H1 (cell line): ENCODE measurements around the gene GFRA4. TPM values are rescaled to one million over a fixed set of nuclear protein-coding genes. Genes with fewer than 3 reads are reported as not detected.

Experiments used
- CTCF ChIA-PET: fragments of 300-600 bp; sonication (Branson Sonifier 250); formaldehyde crosslinking; loops from one replicate; lab custom pipeline; 2021; ENCODE audit not compliant: partially characterized antibody; lab: Charles Lee
- POLR2A ChIA-PET: fragments of 300-600 bp; sonication (Branson Sonifier 250); formaldehyde crosslinking; loops from one replicate; lab custom pipeline; 2021; ENCODE audit warnings: inconsistent platforms; ENCODE audit not compliant: partially characterized antibody; lab: Charles Lee
- DNase-seq, 2 experiments: peaks; one replicate each; pipeline versions ENCODE4 v3.0.0 to v3.0.0-alpha.2; 2010 to 2022; ENCODE audit warnings: low spot score in 2 of 2, low read depth in 1 of 2, mixed read lengths in 1 of 2
- FAIRE-seq: peaks from 2 replicates; lab custom pipeline; 2011; peaks lifted over from hg19 to GRCh38; lab: Jason Lieb, UNC
- H2AFZ ChIP-seq: 2 replicates; pipeline ENCODE4 v1.8.1; 2012; ENCODE audit warnings: low read length, inconsistent platforms
- H2AK5ac ChIP-seq: 2 replicates; pipeline ENCODE4 v1.6.1; 2013; ENCODE audit warnings: low read depth, low read length
- H2BK120ac ChIP-seq: replicated peaks from 2 replicates; pipeline ENCODE3; 2013; ENCODE audit warnings: low read depth, low read length, inconsistent platforms
- H2BK12ac ChIP-seq: 2 replicates; pipeline ENCODE4 v1.6.1; 2013; ENCODE audit warnings: low read depth, low read length
- H2BK15ac ChIP-seq: 2 replicates; pipeline ENCODE4 v1.6.1; 2013; ENCODE audit warnings: low read length
- H2BK20ac ChIP-seq: 2 replicates; pipeline ENCODE4 v1.6.1; 2013; ENCODE audit warnings: low read length
- H2BK5ac ChIP-seq: 2 replicates; pipeline ENCODE4 v1.6.1; 2013; ENCODE audit warnings: low read depth, low read length
- H3K14ac ChIP-seq: 2 replicates; pipeline ENCODE4 v1.6.1; 2013; ENCODE audit warnings: inconsistent platforms; ENCODE audit not compliant: insufficient read length
- H3K18ac ChIP-seq: 2 replicates; pipeline ENCODE4 v1.6.1; 2013; ENCODE audit warnings: low read length; ENCODE audit errors: extremely low read depth
- H3K23ac ChIP-seq: 2 replicates; pipeline ENCODE4 v1.6.1; 2013; ENCODE audit warnings: inconsistent platforms; ENCODE audit not compliant: insufficient read length
- H3K23me2 ChIP-seq: 2 replicates; pipeline ENCODE4 v1.6.1; 2013; ENCODE audit warnings: low read depth, low read length
- H3K27ac ChIP-seq: 2 replicates; pipeline ENCODE4 v1.6.1; 2011; ENCODE audit warnings: low read depth, low read length, inconsistent platforms
- H3K27me3 ChIP-seq, 4 experiments: replicated peaks in 1 of 4; 1 replicate in 1 of 4; 2 replicates in 3 of 4; pipeline versions ENCODE4 v1.6.1 to v1.8.1; 2011 to 2013; ENCODE audit warnings: low read length in 3 of 4, mild to moderate bottlenecking in 3 of 4, inconsistent platforms in 2 of 4, mixed read lengths in 2 of 4, moderate library complexity in 1 of 4; ENCODE audit not compliant: control insufficient read depth in 3 of 4, insufficient read depth in 3 of 4; ENCODE audit errors: extremely low read depth in 1 of 4
- H3K36me3 ChIP-seq, 4 experiments: 2 replicates each; pipeline versions ENCODE4 v1.6.1 to v1.8.1; 2011 to 2013; ENCODE audit warnings: mild to moderate bottlenecking in 4 of 4, low read length in 3 of 4, moderate library complexity in 2 of 4, control low read depth in 1 of 4, inconsistent platforms in 1 of 4; ENCODE audit not compliant: insufficient read depth in 4 of 4, control insufficient read depth in 2 of 4
- H3K4ac ChIP-seq: replicated peaks from 2 replicates; pipeline ENCODE3; 2013; ENCODE audit warnings: low read length, low read depth, mixed read lengths, inconsistent platforms; ENCODE audit not compliant: insufficient read length
- H3K4me1 ChIP-seq, 4 experiments: replicated peaks in 1 of 4; 1 replicate in 1 of 4; 2 replicates in 3 of 4; pipeline versions ENCODE4 v1.6.1 to v1.8.1; 2011 to 2013; ENCODE audit warnings: low read length in 3 of 4, inconsistent platforms in 2 of 4, mixed read lengths in 1 of 4; ENCODE audit not compliant: insufficient read depth in 4 of 4, control insufficient read depth in 3 of 4
- H3K4me2 ChIP-seq, 2 experiments: 2 replicates each; pipeline versions ENCODE4 v1.6.1 to v1.8.1; 2011 to 2013; ENCODE audit warnings: low read depth in 2 of 2, low read length in 2 of 2, control low read depth in 1 of 2, inconsistent platforms in 1 of 2, mild to moderate bottlenecking in 1 of 2; ENCODE audit not compliant: insufficient read depth in 1 of 2
- H3K4me3 ChIP-seq, 4 experiments: fragments of 200-600, 300-600 bp in 1 of 4; sonication (generic), shearing (Covaris generic), sonication (Bioruptor Twin) in 1 of 4; 2 replicates each; pipeline versions ENCODE4 v1.5.1 to v1.8.1; 2011 to 2016; ENCODE audit warnings: low read length in 4 of 4, low read depth in 3 of 4, control low read depth in 2 of 4, inconsistent platforms in 2 of 4, mild to moderate bottlenecking in 2 of 4, mixed read lengths in 1 of 4, moderate library complexity in 1 of 4; ENCODE audit not compliant: insufficient read depth in 2 of 4; ENCODE audit errors: extremely low read depth in 1 of 4
- H3K56ac ChIP-seq: replicated peaks from 2 replicates; pipeline ENCODE3; 2013; ENCODE audit warnings: low read depth, mild to moderate bottlenecking, mixed read lengths, low read length, inconsistent platforms; ENCODE audit not compliant: insufficient read length
- H3K79me1 ChIP-seq: 2 replicates; pipeline ENCODE4 v1.6.1; 2013; ENCODE audit warnings: low read depth, low read length, control low read depth
- H3K79me2 ChIP-seq, 2 experiments: 2 replicates each; pipeline versions ENCODE4 v1.6.1 to v1.8.1; 2012 to 2013; ENCODE audit warnings: low read length in 2 of 2, mild to moderate bottlenecking in 2 of 2, inconsistent platforms in 1 of 2; ENCODE audit not compliant: insufficient read depth in 2 of 2, control insufficient read depth in 1 of 2
- H3K9ac ChIP-seq, 4 experiments: replicated peaks in 1 of 4; 1 replicate in 1 of 4; 2 replicates in 3 of 4; pipeline versions ENCODE4 v1.6.1 to v1.8.1; 2011 to 2013; ENCODE audit warnings: low read depth in 3 of 4, low read length in 3 of 4, control low read depth in 2 of 4, mild to moderate bottlenecking in 2 of 4, moderate library complexity in 2 of 4, inconsistent platforms in 1 of 4; ENCODE audit errors: extremely low read depth in 1 of 4
- H3K9me3 ChIP-seq, 2 experiments: 2 replicates each; pipeline versions ENCODE4 v1.6.1 to v1.8.1; 2012 to 2013; ENCODE audit warnings: mild to moderate bottlenecking in 2 of 2, moderate library complexity in 2 of 2, control low read depth in 1 of 2, inconsistent platforms in 1 of 2, low read depth in 1 of 2, low read length in 1 of 2, mixed read lengths in 1 of 2; ENCODE audit not compliant: insufficient read depth in 2 of 2
- H4K20me1 ChIP-seq, 2 experiments: replicated peaks in 1 of 2; 2 replicates each; pipeline versions ENCODE3 to v1.8.1; 2011 to 2013; ENCODE audit warnings: inconsistent platforms in 2 of 2, low read length in 2 of 2, mild to moderate bottlenecking in 1 of 2; ENCODE audit not compliant: insufficient read depth in 2 of 2, control insufficient read depth in 1 of 2
- H4K5ac ChIP-seq: 2 replicates; pipeline ENCODE4 v1.6.1; 2013; ENCODE audit warnings: low read length, low read depth, mixed read lengths, inconsistent platforms; ENCODE audit not compliant: insufficient read length
- H4K8ac ChIP-seq: 2 replicates; pipeline ENCODE4 v1.8.0; 2013; ENCODE audit warnings: mild to moderate bottlenecking, moderate library complexity, low read length, inconsistent platforms; ENCODE audit not compliant: insufficient read depth; ENCODE audit errors: extremely low read depth
- H4K91ac ChIP-seq: replicated peaks from 2 replicates; pipeline ENCODE3; 2013; ENCODE audit warnings: low read length, mixed read lengths, inconsistent platforms; ENCODE audit not compliant: insufficient read length
- E2F6 ChIP-seq: IDR thresholded peaks from 2 replicates; pipeline ENCODE4 v1.6.1; 2012; ENCODE audit warnings: inconsistent platforms
- RFX5 ChIP-seq: IDR thresholded peaks from 2 replicates; pipeline ENCODE4 v1.6.1; 2011; ENCODE audit warnings: low read depth, low read length, improper control_type of control experiment, borderline replicate concordance
- WGBS, 2 experiments: shearing (Covaris generic) in 1 of 2; methylation state at CpG; one replicate each; pipeline versions ENCODE4 v1.1.6 to v1.1.7; 2013 to 2015; ENCODE audit warnings: low lambda C conversion rate in 2 of 2, mixed read lengths in 2 of 2, inconsistent platforms in 1 of 2, low coverage in 1 of 2, missing lambda C conversion rate in 1 of 2; ENCODE audit not compliant: insufficient replicate concordance in 2 of 2, insufficient coverage in 1 of 2, insufficient read length in 1 of 2; ENCODE audit errors: extremely low coverage in 1 of 2, missing lambda C conversion rate in 1 of 2; 5-methylcytosine and 5-hydroxymethylcytosine counted together
- polyA plus RNA-seq, 7 experiments: library from polyadenylated mRNA; depleted of rRNA in 3 of 7; stranded (reverse) in 5 of 7; unstranded in 2 of 7; fragments of >200 nt in 5 of 7; fragments of 200-250 nt in 2 of 7; gene quantifications; 1 replicate in 5 of 7; 2 replicates in 1 of 7; 4 replicates in 1 of 7; pipeline versions ENCODE4 v1.2.1 to v1.2.3, GENCODE V29; 2011 to 2013; ENCODE audit warnings: missing spikeins in 2 of 7, mixed read lengths in 2 of 7
- total RNA-seq: library from RNA; stranded (reverse); fragmentation: NEBNext Ultra II Directional; extraction: Animal tissue kit (Norgen Biotek cat#: 25700); gene quantifications from 2 replicates; pipeline ENCODE4 v1.2.1, GENCODE V29; 2021

The GFRA4 gene
- total and polyA plus RNA-seq, 2 of the 8 experiments (the other 6 are each of a cell fraction or from before 2014, with no cell fraction given): 0.05 TPM; not detected in 1

GRCh38 chr20:3678856-3679720 lies 15.9 kb upstream of the GFRA4 start:
- Histone ChIP-seq H3K23ac (no peak overlapping the region), H3K9me3 (no peaks in the 10 kb centered on the region), H2BK5ac (no peak overlapping the region), H2BK12ac (no peak overlapping the region), H3K79me1 (no peaks in the 10 kb centered on the region), H2BK20ac (no peak overlapping the region), H3K4me2 (no peak overlapping the region), H3K36me3 (no peaks in the 10 kb centered on the region), H3K27me3 (peaks cover 0 to 14% (median 5%) of the 10 kb centered on the region in 4 experiments; a peak in 5 of 7 replicates), H2BK120ac (no peak overlapping the region), H3K4ac (no peak overlapping the region), H3K18ac (no peak overlapping the region), H3K4me3 (no peak overlapping the region), H4K5ac (no peak overlapping the region), H2AK5ac (no peak overlapping the region), H4K8ac (no peak overlapping the region), H4K20me1 (no peaks in the 10 kb centered on the region), H3K9ac (no peak overlapping the region), H3K14ac (no peak overlapping the region), H3K56ac (no peak overlapping the region), H3K27ac (no peak overlapping the region), H2BK15ac (no peak overlapping the region), H4K91ac (no peak overlapping the region), H3K23me2 (peaks cover 11% of the 10 kb centered on the region), H2AFZ (no peak overlapping the region), H3K79me2 (no peaks in the 10 kb centered on the region), H3K4me1 (peaks cover 2 to 21% (median 14%) of the 10 kb centered on the region in 4 experiments)
- CTCF ChIA-PET: interaction anchor here (0.7 to 45.1 kb wide), 10 partner anchors 7 to 116 kb away, joined by 3 to 1432 read pairs (median 7); partner anchors contain the start of genes ADAM33 and SIGLEC1
- TF ChIP-seq RFX5: no peak
- no peak for TF ChIP-seq E2F6
- no peak for FAIRE-seq
- POLR2A ChIA-PET: interaction anchor here (1.3 to 2.9 kb wide), 2 partner anchors 8 to 74 kb away, joined by 3 to 8 read pairs; no protein-coding TSS in a partner anchor
- DNase-seq: no peak
- WGBS, 2 experiments: 84% methylated on average over 12 of the region's 14 CpGs; no CpG with 5 or more reads in 1 of the 2 experiments
